OCI-LY7 (cell line): ENCODE data around the gene FYN. TPM values are rescaled to one million over a fixed set of nuclear protein-coding genes. Genes with fewer than 3 reads are reported as not detected.

ENCODE experiments used
- BruUV-seq: library from RNA; stranded (reverse); fragments of 400-500 nt; replicated peaks from 2 replicates; lab custom pipeline; 2021; lab: Mats Ljungman, UMichigan
- CTCF ChIA-PET: fragments of 300-600 bp; sonication (Branson Sonifier 250); formaldehyde crosslinking; loops from one replicate; lab custom pipeline; 2022; ENCODE audit warnings: antibody characterized with exemption; ENCODE audit not compliant: unreplicated experiment; lab: Charles Lee
- POLR2A ChIA-PET: fragments of 300-600 bp; sonication (Branson Sonifier 250); formaldehyde crosslinking; loops from one replicate; lab custom pipeline; 2022; ENCODE audit warnings: antibody characterized with exemption; lab: Charles Lee
- DNase-seq: peaks from one replicate; pipeline ENCODE4 v3.0.0-alpha.2; 2015; ENCODE audit warnings: low spot score
- H2AFZ ChIP-seq: fragments of 200-600 bp; sonication (generic), shearing (Covaris generic); 2 replicates; pipeline ENCODE4 v1.6.1; 2014; ENCODE audit warnings: mild to moderate bottlenecking, antibody characterized with exemption, low read length, moderate library complexity
- H3K27ac ChIP-seq: fragments of 200-600 bp; sonication (generic); 2 replicates; pipeline ENCODE4 v1.5.1; 2014; ENCODE audit warnings: mixed run types, low read depth, mild to moderate bottlenecking, moderate library complexity, low read length, inconsistent platforms; ENCODE audit not compliant: poor library complexity, severe bottlenecking
- H3K36me3 ChIP-seq: fragments of 200-600 bp; sonication (generic); 2 replicates; pipeline ENCODE4 v1.6.1; 2014; ENCODE audit warnings: mild to moderate bottlenecking, antibody characterized with exemption, low read length, moderate library complexity, mixed read lengths; ENCODE audit not compliant: insufficient read depth
- H3K4me1 ChIP-seq: fragments of 200-600 bp; sonication (generic); 2 replicates; pipeline ENCODE4 v1.5.1; 2014; ENCODE audit warnings: mild to moderate bottlenecking, low read length; ENCODE audit not compliant: insufficient read depth, poor library complexity, severe bottlenecking
- H3K4me2 ChIP-seq: fragments of 200-600 bp; sonication (generic); 2 replicates; pipeline ENCODE4 v1.6.1; 2014; ENCODE audit warnings: mild to moderate bottlenecking, low read length
- H3K4me3 ChIP-seq: fragments of 200-600 bp; sonication (generic); 2 replicates; pipeline ENCODE4 v1.5.1; 2014; ENCODE audit warnings: mild to moderate bottlenecking, low read depth, low read length; ENCODE audit not compliant: poor library complexity, severe bottlenecking
- H3K79me2 ChIP-seq: fragments of 200-600 bp; sonication (generic); 2 replicates; pipeline ENCODE4 v1.6.1; 2016; ENCODE audit warnings: low read depth, mild to moderate bottlenecking, low read length, moderate library complexity, mixed read lengths; ENCODE audit not compliant: insufficient read depth
- H3K9me2 ChIP-seq: fragments of 200-600 bp; sonication (generic); 2 replicates; pipeline ENCODE4 v1.6.1; 2016; ENCODE audit warnings: mild to moderate bottlenecking, low read length, mixed read lengths; ENCODE audit not compliant: insufficient read depth
- H3K9me3 ChIP-seq: fragments of 200-600 bp; sonication (generic); 2 replicates; pipeline ENCODE4 v1.6.1; 2014; ENCODE audit warnings: mild to moderate bottlenecking, mixed run types, low read length, mixed read lengths
- H4K20me1 ChIP-seq: fragments of 200-600 bp; sonication (generic); 2 replicates; pipeline ENCODE4 v1.6.1; 2014; ENCODE audit warnings: mild to moderate bottlenecking, antibody characterized with exemption, low read length, moderate library complexity, mixed read lengths; ENCODE audit not compliant: insufficient read depth
- CTCF ChIP-seq: fragments of 200-600 bp; sonication (generic); conservative IDR thresholded peaks from 2 replicates; pipeline ENCODE4 v1.5.1; 2014; ENCODE audit warnings: mild to moderate bottlenecking, antibody characterized with exemption, low read length, moderate library complexity, mixed read lengths
- EZH2phosphoT487 ChIP-seq: fragments of 200-600 bp; sonication (generic); IDR thresholded peaks from 2 replicates; pipeline ENCODE4 v1.6.1; 2018; ENCODE audit warnings: low read depth, borderline replicate concordance, mild to moderate bottlenecking, mixed run types, antibody characterized with exemption, low read length, moderate library complexity, mixed read lengths
- intact Hi-C: fragments of 100-400 bp; cut with micrococcal nuclease; formaldehyde crosslinking; loops from one replicate; pipeline ENCODE4 v1.10.0; 2022; ENCODE audit not compliant: unreplicated experiment
- total RNA-seq, 2 experiments: library from RNA; depleted of rRNA in 1 of 2; stranded (reverse); fragments of >200 nt in 1 of 2; shearing (Covaris generic) in 1 of 2; gene quantifications; 2 replicates each; pipeline ENCODE4 v1.2.3, GENCODE V29; 2014 to 2022

FYN gene
- total RNA-seq, 2 experiments from 2014 or later = 57.3 to 92.9 TPM

- Histone ChIP-seq H4K20me1 (no peaks in the 10 kb centered on the region), H3K27ac (no peak overlapping the region), H2AFZ (no peak overlapping the region), H3K4me1 (peaks cover 5% of the 10 kb centered on the region), H3K79me2 (no peaks in the 10 kb centered on the region), H3K9me3 (no peaks in the 10 kb centered on the region), H3K4me3 (no peak overlapping the region), H3K9me2 (no peaks in the 10 kb centered on the region), H3K4me2 (no peak overlapping the region), H3K36me3 (no peaks in the 10 kb centered on the region)
- BruUV-seq = no TSS peak
- intact Hi-C loops = no loop called here
- POLR2A ChIA-PET = no interaction called here
- TF ChIP-seq CTCF (no peak), EZH2phosphoT487 (no peak)
- CTCF ChIA-PET = no interaction called here
- DNase-seq = no peak
Measured at GRCh38 chr6:111653434-111653833, 219.8 kb downstream of the FYN start.

DNA sequence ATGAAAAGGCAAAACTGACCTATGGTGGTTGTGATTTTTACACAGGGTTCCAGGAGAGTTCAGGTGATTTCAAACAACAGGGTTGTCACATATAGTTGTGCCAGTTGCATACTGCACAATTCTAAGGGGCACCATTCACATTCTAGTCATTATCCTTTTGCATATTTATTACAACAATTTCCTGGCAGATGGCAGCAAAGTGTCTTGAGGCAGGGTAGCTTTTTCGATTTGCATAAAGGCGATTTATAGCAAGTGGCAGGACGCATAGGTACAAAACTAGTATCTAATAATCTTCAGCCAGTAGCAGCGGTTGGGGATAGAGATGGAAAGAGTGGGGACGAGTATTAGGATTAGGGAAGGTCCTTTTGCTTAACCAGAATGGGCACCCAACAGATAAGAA, 221.1 kb downstream of the FYN start:
- ChIA-PET POLR2A (no interaction called here), CTCF (no interaction called here)
- no peak overlapping the region for H2AFZ ChIP-seq
- BruUV-seq = no TSS peak
- H4K20me1 ChIP-seq = no peaks in the 10 kb centered on the region
- H3K4me1 ChIP-seq = peaks cover 5% of the 10 kb centered on the region
- H3K4me3 ChIP-seq = no peak overlapping the region
- intact Hi-C loops = no loop called here
- TF ChIP-seq CTCF = no peak
- TF ChIP-seq EZH2phosphoT487 = no peak
- H3K4me2 ChIP-seq = no peak overlapping the region
- DNase-seq = no peak
- H3K9me2 ChIP-seq = no peaks in the 10 kb centered on the region
- no peak overlapping the region for H3K27ac ChIP-seq
- no peaks in the 10 kb centered on the region for H3K36me3 ChIP-seq
- H3K9me3 ChIP-seq = no peaks in the 10 kb centered on the region
- no peaks in the 10 kb centered on the region for H3K79me2 ChIP-seq

GRCh38 chr6:111651185-111652034, 221.8 kb downstream of the FYN start:
- ChIA-PET CTCF (no interaction called here), POLR2A (interaction anchor here (0.7 to 1.1 kb wide), 2 partner anchors 20 to 472 kb away, joined by 3 read pairs; no protein-coding TSS in a partner anchor)
- no peak overlapping the region for H3K4me3 ChIP-seq
- H4K20me1 ChIP-seq = no peaks in the 10 kb centered on the region
- no peak for DNase-seq
- H2AFZ ChIP-seq = no peak overlapping the region
- H3K4me1 ChIP-seq = peaks cover 5% of the 10 kb centered on the region
- no peak overlapping the region for H3K4me2 ChIP-seq
- H3K27ac ChIP-seq = no peak overlapping the region
- intact Hi-C loops = no loop called here
- TF ChIP-seq EZH2phosphoT487 (no peak), CTCF (no peak)
- BruUV-seq = no TSS peak
- H3K9me3 ChIP-seq = no peaks in the 10 kb centered on the region
- H3K36me3 ChIP-seq = no peaks in the 10 kb centered on the region
- H3K79me2 ChIP-seq = no peaks in the 10 kb centered on the region
- H3K9me2 ChIP-seq = no peaks in the 10 kb centered on the region
